ENCODE measurements around the gene CAMKMT.

The CAMKMT gene

GRCh38 chr2:44730593-44730992 lies 368.8 kb downstream of the CAMKMT start:
- H2AFZ ChIP-seq (ENCODE audit: low read depth, low read length, severe bottlenecking): no peak overlapping the region
- no peak overlapping the region for H3K4me2 ChIP-seq (ENCODE audit: low read depth, low read length, poor library complexity, severe bottlenecking)
- H3K9me2 ChIP-seq (replicated peaks; ENCODE audit: insufficient read depth, low read length): no peaks in the 10 kb centered on the region
- TF ChIP-seq, protein P1, sequence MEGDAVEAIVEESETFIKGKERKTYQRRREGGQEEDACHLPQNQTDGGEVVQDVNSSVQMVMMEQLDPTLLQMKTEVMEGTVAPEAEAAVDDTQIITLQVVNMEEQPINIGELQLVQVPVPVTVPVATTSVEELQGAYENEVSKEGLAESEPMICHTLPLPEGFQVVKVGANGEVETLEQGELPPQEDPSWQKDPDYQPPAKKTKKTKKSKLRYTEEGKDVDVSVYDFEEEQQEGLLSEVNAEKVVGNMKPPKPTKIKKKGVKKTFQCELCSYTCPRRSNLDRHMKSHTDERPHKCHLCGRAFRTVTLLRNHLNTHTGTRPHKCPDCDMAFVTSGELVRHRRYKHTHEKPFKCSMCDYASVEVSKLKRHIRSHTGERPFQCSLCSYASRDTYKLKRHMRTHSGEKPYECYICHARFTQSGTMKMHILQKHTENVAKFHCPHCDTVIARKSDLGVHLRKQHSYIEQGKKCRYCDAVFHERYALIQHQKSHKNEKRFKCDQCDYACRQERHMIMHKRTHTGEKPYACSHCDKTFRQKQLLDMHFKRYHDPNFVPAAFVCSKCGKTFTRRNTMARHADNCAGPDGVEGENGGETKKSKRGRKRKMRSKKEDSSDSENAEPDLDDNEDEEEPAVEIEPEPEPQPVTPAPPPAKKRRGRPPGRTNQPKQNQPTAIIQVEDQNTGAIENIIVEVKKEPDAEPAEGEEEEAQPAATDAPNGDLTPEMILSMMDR (IDR thresholded peaks at IDR 0.05; ENCODE audit: insufficient read depth, low read length, poor library complexity, severe bottlenecking): no peak
- TF ChIP-seq EZH2phosphoT487 (conservative IDR thresholded peaks at IDR 0.05; ENCODE audit: low read length): no peak
- no peak overlapping the region for H3K9ac ChIP-seq (ENCODE audit: low read length)
- no peaks in the 10 kb centered on the region for H3K79me2 ChIP-seq (ENCODE audit: insufficient read depth, low read length)
- no peak overlapping the region for H3K4me3 ChIP-seq (ENCODE audit: insufficient read depth, low read length, poor library complexity, severe bottlenecking)
- H3K36me3 ChIP-seq (ENCODE audit: low read length): no peaks in the 10 kb centered on the region
- H3F3A ChIP-seq (ENCODE audit: insufficient read depth): no peaks in the 10 kb centered on the region
- no peaks in the 10 kb centered on the region; the same call in 1 of the 2 replicates for H3K9me3 ChIP-seq (ENCODE audit: insufficient read depth, low read length)
- no peaks in the 10 kb centered on the region for H4K20me1 ChIP-seq (ENCODE audit: low read depth, low read length)
- H3K27me3 ChIP-seq (ENCODE audit: low read length): no peaks in the 10 kb centered on the region
- H3K27ac ChIP-seq (ENCODE audit: low read depth, low read length): no peak overlapping the region

GRCh38 chr2:44731505-44731904 lies 369.8 kb downstream of the CAMKMT start:
- TF ChIP-seq, protein P1 (IDR thresholded peaks at IDR 0.05; ENCODE audit: insufficient read depth, low read length, poor library complexity, severe bottlenecking): no peak
- no peaks in the 10 kb centered on the region for H4K20me1 ChIP-seq (ENCODE audit: low read depth, low read length)
- H3K9me3 ChIP-seq (ENCODE audit: insufficient read depth, low read length): peaks cover 5% of the 10 kb centered on the region; the same call in 1 of the 2 replicates
- H3K27me3 ChIP-seq (ENCODE audit: low read length): no peaks in the 10 kb centered on the region
- H3F3A ChIP-seq (ENCODE audit: insufficient read depth): no peaks in the 10 kb centered on the region
- no peak overlapping the region for H2AFZ ChIP-seq (ENCODE audit: low read depth, low read length, severe bottlenecking)
- H3K36me3 ChIP-seq (ENCODE audit: low read length): peaks cover 7% of the 10 kb centered on the region; the same call in 1 of the 2 replicates
- no peak overlapping the region for H3K4me2 ChIP-seq (ENCODE audit: low read depth, low read length, poor library complexity, severe bottlenecking)
- no peak overlapping the region for H3K4me3 ChIP-seq (ENCODE audit: insufficient read depth, low read length, poor library complexity, severe bottlenecking)
- no peaks in the 10 kb centered on the region for H3K79me2 ChIP-seq (ENCODE audit: insufficient read depth, low read length)
- no peak overlapping the region for H3K9ac ChIP-seq (ENCODE audit: low read length)
- H3K9me2 ChIP-seq (replicated peaks; ENCODE audit: insufficient read depth, low read length): no peaks in the 10 kb centered on the region
- no peak overlapping the region for H3K27ac ChIP-seq (ENCODE audit: low read depth, low read length)

DNA sequence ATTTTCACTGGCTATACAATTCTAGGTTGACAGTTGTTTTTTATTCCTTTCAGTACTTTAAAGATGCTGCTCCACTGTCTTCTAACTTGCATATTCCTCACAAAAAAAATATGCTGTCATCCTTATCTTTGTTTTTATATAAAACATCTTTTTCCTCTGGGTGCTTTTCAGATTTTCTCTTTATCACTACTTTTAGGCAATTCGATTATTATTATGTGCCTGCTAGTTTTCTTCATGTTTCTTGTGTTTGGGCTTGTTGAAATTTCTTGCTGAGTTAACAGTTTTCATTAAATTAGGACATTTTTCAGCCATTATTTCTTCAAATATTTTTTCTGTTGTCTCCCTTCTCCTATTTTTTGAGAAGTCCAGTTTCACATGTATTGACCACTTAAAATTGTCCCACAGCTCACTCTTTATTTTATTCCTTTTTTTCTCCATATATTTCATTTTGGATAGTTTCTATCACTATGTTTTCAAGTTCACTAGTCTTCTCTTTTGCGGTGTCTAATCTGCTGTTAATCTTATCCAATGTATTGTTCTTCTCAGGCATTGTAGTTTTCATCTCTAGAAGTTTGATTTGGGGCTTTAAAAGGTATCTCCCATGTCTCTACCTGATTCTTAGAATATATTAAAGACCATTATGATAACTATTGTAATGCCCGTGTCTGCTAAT lies 374.7 kb downstream of the CAMKMT start:
- Histone ChIP-seq H3K4me3 (ENCODE audit: insufficient read depth, low read length, poor library complexity, severe bottlenecking) (no peak overlapping the region), H3K27ac (ENCODE audit: low read depth, low read length) (no peak overlapping the region), H3F3A (ENCODE audit: insufficient read depth) (no peaks in the 10 kb centered on the region), H3K36me3 (ENCODE audit: low read length) (peaks cover 7% of the 10 kb centered on the region; the same call in 1 of the 2 replicates), H3K9ac (ENCODE audit: low read length) (no peak overlapping the region), H3K9me2 (replicated peaks; ENCODE audit: insufficient read depth, low read length) (no peaks in the 10 kb centered on the region), H4K20me1 (ENCODE audit: low read depth, low read length) (no peaks in the 10 kb centered on the region), H3K27me3 (ENCODE audit: low read length) (no peaks in the 10 kb centered on the region), H3K79me2 (ENCODE audit: insufficient read depth, low read length) (no peaks in the 10 kb centered on the region), H3K4me2 (ENCODE audit: low read depth, low read length, poor library complexity, severe bottlenecking) (no peak overlapping the region), H3K9me3 (ENCODE audit: insufficient read depth, low read length) (peaks cover 11% of the 10 kb centered on the region; the same call in 1 of the 2 replicates), H2AFZ (ENCODE audit: low read depth, low read length, severe bottlenecking) (no peak overlapping the region)
- TF ChIP-seq, protein P1 (IDR thresholded peaks at IDR 0.05; ENCODE audit: insufficient read depth, low read length, poor library complexity, severe bottlenecking): no peak
- TF ChIP-seq EZH2phosphoT487 (conservative IDR thresholded peaks at IDR 0.05; ENCODE audit: low read length): no peak
